Activated T-helper 1 cell treated with Interleukin-2 at 50 U/mL for 16 hours (primary cell): ENCODE measurements around the gene NCKAP1.
A peak's percentile ranks its signal among the peaks of the same experiment; 100 is the strongest.
"Not testable (repeated sequence)": the region's sequence is repeated elsewhere in the genome, so short reads cannot be mapped to it uniquely, and the experiment has no call there.

Experiments
- DNase-seq: peaks from one replicate; pipeline ENCODE4 v3.0.0-alpha.2; 2020; ENCODE audit warnings: low read depth

NCKAP1 gene, protein sequence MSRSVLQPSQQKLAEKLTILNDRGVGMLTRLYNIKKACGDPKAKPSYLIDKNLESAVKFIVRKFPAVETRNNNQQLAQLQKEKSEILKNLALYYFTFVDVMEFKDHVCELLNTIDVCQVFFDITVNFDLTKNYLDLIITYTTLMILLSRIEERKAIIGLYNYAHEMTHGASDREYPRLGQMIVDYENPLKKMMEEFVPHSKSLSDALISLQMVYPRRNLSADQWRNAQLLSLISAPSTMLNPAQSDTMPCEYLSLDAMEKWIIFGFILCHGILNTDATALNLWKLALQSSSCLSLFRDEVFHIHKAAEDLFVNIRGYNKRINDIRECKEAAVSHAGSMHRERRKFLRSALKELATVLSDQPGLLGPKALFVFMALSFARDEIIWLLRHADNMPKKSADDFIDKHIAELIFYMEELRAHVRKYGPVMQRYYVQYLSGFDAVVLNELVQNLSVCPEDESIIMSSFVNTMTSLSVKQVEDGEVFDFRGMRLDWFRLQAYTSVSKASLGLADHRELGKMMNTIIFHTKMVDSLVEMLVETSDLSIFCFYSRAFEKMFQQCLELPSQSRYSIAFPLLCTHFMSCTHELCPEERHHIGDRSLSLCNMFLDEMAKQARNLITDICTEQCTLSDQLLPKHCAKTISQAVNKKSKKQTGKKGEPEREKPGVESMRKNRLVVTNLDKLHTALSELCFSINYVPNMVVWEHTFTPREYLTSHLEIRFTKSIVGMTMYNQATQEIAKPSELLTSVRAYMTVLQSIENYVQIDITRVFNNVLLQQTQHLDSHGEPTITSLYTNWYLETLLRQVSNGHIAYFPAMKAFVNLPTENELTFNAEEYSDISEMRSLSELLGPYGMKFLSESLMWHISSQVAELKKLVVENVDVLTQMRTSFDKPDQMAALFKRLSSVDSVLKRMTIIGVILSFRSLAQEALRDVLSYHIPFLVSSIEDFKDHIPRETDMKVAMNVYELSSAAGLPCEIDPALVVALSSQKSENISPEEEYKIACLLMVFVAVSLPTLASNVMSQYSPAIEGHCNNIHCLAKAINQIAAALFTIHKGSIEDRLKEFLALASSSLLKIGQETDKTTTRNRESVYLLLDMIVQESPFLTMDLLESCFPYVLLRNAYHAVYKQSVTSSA

GRCh38 chr2:183038341-183039300 lies at the start of gene NCKAP1:
Gene NCKAP1 (minus strand): TSS chr2:183038457. CDS start chr2:183038099, 358 bp downstream.
- peak; percentile 76 for DNase-seq

DNA sequence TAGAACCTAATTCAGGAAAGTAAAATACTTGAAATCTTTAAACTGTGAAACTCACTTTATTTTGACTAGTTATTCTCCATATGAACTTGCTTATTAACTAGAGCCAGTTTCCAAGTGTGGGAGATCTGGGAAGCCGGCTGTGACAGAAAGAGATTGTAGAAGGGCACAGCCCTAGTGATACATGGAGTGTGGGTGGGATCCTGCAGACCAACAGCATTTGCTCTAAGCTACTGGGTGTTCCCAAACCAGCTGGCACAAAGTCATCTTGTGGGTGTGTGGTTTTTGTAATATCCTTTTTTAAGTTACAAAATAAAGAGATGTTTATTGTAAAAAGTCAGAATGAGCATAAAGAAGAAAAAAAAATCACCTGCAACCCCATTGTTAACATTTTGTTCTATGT lies 43.7 kb upstream of the NCKAP1 start:
- no peak for DNase-seq

GRCh38 chr2:183079139-183079775 lies 41.0 kb upstream of the NCKAP1 start:
- DNase-seq: no peak

GRCh38 chr2:183078464-183079138 lies 40.3 kb upstream of the NCKAP1 start, which contains the start of gene DUSP19:
Gene DUSP19 (plus strand): TSS chr2:183078747. CDS start chr2:183078934, 187 bp downstream.
- peak; percentile 58 for DNase-seq

- no peak for DNase-seq
Measured at GRCh38 chr2:183078163-183078463, 39.9 kb upstream of the NCKAP1 start.

DNA sequence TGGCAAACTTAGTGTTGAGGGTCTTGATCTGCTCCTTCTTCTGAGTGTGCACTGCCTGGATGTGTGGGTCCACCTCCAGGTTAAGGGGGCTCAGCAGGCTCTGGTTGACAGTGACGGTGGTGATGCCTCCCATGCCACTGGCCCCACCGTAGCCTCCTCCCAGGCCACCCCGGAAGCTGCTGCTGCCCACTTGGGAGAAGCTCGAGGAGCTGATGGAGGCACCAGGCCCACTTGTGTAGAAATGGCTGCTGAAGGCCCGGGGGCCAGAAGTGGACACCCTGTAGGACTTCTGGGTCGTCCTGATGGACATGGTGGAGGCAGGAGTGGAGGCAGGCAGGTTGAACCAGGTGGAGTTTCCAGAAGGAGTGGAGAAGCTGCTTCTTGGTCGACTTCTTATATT lies 33.9 kb upstream of the NCKAP1 start:
- no peak for DNase-seq

GRCh38 chr2:183070942-183071844 lies 32.9 kb upstream of the NCKAP1 start:
- no peak for DNase-seq

GRCh38 chr2:183069174-183069573 lies 30.9 kb upstream of the NCKAP1 start:
- no peak for DNase-seq

DNA sequence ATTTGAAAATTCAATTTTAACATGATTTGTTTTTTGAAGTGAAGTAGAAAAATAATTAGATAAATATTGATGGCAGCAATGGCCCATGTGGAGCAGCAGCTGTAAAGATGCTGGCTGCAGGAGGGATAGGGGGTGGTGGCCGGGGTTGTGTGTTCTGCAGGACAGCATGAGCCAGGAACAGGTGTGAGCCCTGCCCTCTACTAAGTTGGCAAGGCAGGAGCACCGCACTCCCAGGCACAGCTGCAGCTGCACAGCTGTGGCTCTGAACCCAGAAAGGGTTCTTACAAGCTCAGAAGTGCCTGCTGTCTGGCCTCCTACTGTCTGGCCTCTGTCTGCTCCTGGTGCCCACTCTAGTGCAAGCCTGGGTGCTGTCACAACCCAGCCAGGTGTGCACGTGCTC lies 30.3 kb upstream of the NCKAP1 start:
- no peak for DNase-seq

- no peak for DNase-seq
Measured at GRCh38 chr2:183063083-183063482, 24.8 kb upstream of the NCKAP1 start.

GRCh38 chr2:183060571-183061231 lies 22.4 kb upstream of the NCKAP1 start:
- no peak for DNase-seq

DNA sequence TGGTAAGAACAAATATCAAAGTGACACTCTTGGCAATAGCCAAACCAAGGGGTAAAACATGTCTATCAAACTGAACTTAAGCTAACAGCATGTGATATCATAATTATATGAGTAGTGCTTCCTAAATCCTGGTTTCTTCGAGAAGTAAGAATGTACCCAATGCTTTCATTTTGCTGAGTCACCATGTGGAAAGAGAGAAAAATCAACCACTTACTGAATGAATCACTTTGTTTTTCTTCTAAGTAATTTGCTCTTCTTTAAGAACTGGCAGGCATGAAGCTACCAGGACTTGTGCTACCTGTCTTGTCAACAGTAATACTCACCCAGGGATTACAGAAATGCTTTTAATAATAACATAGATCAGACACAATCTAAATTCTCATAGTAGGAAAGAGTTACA lies 21.3 kb upstream of the NCKAP1 start:
- no peak for DNase-seq

- DNase-seq: no peak
Measured at GRCh38 chr2:183057333-183057985, 19.2 kb upstream of the NCKAP1 start.

GRCh38 chr2:183049420-183049819 lies 11.2 kb upstream of the NCKAP1 start:
- no peak for DNase-seq

- DNase-seq: not testable (repeated sequence)
Measured at GRCh38 chr2:183047486-183048125, 9.3 kb upstream of the NCKAP1 start.

GRCh38 chr2:183043580-183043979 lies 5.3 kb upstream of the NCKAP1 start:
- not testable (repeated sequence) for DNase-seq

GRCh38 chr2:183040604-183041003 lies 2.3 kb upstream of the NCKAP1 start:
- no peak for DNase-seq
